ENCODE results near the gene SHISA5. TPM values are rescaled to one million over a fixed set of nuclear protein-coding genes. Genes with fewer than 3 reads are reported as not detected.

The SHISA5 gene
- total RNA-seq, 1 donor from 2014 or later, result 69.5 TPM

GRCh38 chr3:48419149-48419548 is 84.8 kb downstream of the SHISA5 start:
- Mint-ChIP-seq H3K4me1 (ENCODE audit: low read depth) (no peaks in the 10 kb centered on the region), H3K36me3 (ENCODE audit: low read depth) (no peaks in the 10 kb centered on the region), H3K9me3 (no peaks in the 10 kb centered on the region), H3K4me3 (ENCODE audit: low read depth) (no peak overlapping the region), H3K27me3 (ENCODE audit: low read depth) (no peaks in the 10 kb centered on the region), H3K27ac (no peak overlapping the region)
- DNase-seq (ENCODE audit: low spot score), result no peak
- intact Hi-C loops (cut with micrococcal nuclease), result no loop called here

- H3K36me3 Mint-ChIP-seq (ENCODE audit: low read depth), result no peaks in the 10 kb centered on the region
- no peak for DNase-seq (ENCODE audit: low spot score)
- H3K9me3 Mint-ChIP-seq, result no peaks in the 10 kb centered on the region
- H3K4me1 Mint-ChIP-seq (ENCODE audit: low read depth), result no peaks in the 10 kb centered on the region
- H3K27me3 Mint-ChIP-seq (ENCODE audit: low read depth), result no peaks in the 10 kb centered on the region
- no peak overlapping the region for H3K27ac Mint-ChIP-seq
- no peak overlapping the region for H3K4me3 Mint-ChIP-seq (ENCODE audit: low read depth)
- intact Hi-C loops (cut with micrococcal nuclease), result no loop called here
Measured at GRCh38 chr3:48418651-48419050, 85.3 kb downstream of the SHISA5 start.

- no peak for DNase-seq (ENCODE audit: low spot score)
- Mint-ChIP-seq H3K27ac (no peak overlapping the region), H3K36me3 (ENCODE audit: low read depth) (no peaks in the 10 kb centered on the region), H3K27me3 (ENCODE audit: low read depth) (no peaks in the 10 kb centered on the region), H3K4me3 (ENCODE audit: low read depth) (no peak overlapping the region), H3K4me1 (ENCODE audit: low read depth) (no peaks in the 10 kb centered on the region), H3K9me3 (no peaks in the 10 kb centered on the region)
- intact Hi-C loops (cut with micrococcal nuclease), result no loop called here
Measured at GRCh38 chr3:48418140-48418539, 85.8 kb downstream of the SHISA5 start.

Other genes with a start within 250 kb of the SHISA5 start
- 30.2 and 33.7 TPM in 2 replicates for gene NME6, start 202.8 kb downstream of the SHISA5 start, total RNA-seq
- not detected in 2 replicates for gene SPINK8, start 170.5 kb downstream of the SHISA5 start, total RNA-seq
- gene FBXW12, start 132.0 kb downstream of the SHISA5 start, total RNA-seq, result 0.14 TPM in 1 of 2 replicates, not detected in the other
- 6.8 and 7.0 TPM in 2 replicates for gene PLXNB1, start 74.1 kb downstream of the SHISA5 start, total RNA-seq
- 22.2 and 23.7 TPM in 2 replicates for gene CCDC51, start 64.1 kb downstream of the SHISA5 start, total RNA-seq
- gene TMA7, start 63.9 kb downstream of the SHISA5 start, total RNA-seq, result 270 and 289 TPM in 2 replicates
- gene ATRIP, start 57.4 kb downstream of the SHISA5 start, total RNA-seq, result 16.9 and 17.5 TPM in 2 replicates
- gene PFKFB4, start 52.6 kb upstream of the SHISA5 start, total RNA-seq, result 53.0 and 57.0 TPM in 2 replicates
- gene UCN2, start 59.6 kb upstream of the SHISA5 start, total RNA-seq, result 0.11 TPM in 1 of 2 replicates, not detected in the other
- gene COL7A1, start 91.2 kb upstream of the SHISA5 start, total RNA-seq, result 1.9 and 2.4 TPM in 2 replicates
- gene UQCRC1, start 105.5 kb upstream of the SHISA5 start, total RNA-seq, result 248 and 273 TPM in 2 replicates
- gene TMEM89, start 117.6 kb upstream of the SHISA5 start, total RNA-seq, result 0.80 and 0.87 TPM in 2 replicates
- 85.1 and 89.6 TPM in 2 replicates for gene SLC26A6, start 131.3 kb upstream of the SHISA5 start, total RNA-seq
- gene CELSR3, start 158.7 kb upstream of the SHISA5 start, total RNA-seq, result 16.0 and 16.5 TPM in 2 replicates
- 49.8 and 51.4 TPM in 2 replicates for gene NCKIPSD, start 181.7 kb upstream of the SHISA5 start, total RNA-seq
- gene IP6K2, start 213.0 kb upstream of the SHISA5 start, total RNA-seq, result 65.4 and 68.2 TPM in 2 replicates